ENCODE measurements around the gene CPED1. TPM values are rescaled to one million over a fixed set of nuclear protein-coding genes. Genes with fewer than 3 reads are reported as not detected.
"Not testable (repeated sequence)": the region's sequence is repeated elsewhere in the genome, so short reads cannot be mapped to it uniquely, and the experiment has no call there.

CPED1 gene
- total RNA-seq, 2 experiments from 2014 or later = not detected

DNA sequence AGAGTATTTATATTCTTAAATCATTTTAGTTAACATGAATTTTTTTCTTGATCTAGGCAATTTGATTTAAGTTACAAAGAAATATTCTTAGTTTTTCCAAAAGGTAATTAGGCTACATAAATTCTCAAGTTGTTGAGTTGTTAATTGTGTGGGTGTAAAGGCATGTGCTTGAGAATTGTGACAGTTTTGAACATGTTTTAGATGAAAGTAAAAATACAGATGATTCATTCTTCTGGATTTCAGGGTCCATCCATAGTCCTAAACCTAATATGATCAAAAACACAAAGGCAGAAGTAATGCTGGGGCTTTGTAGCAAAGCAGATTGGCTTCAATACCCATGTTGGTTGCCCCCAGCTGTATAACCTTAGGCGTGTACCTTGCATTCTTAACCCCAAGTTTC, 127.9 kb downstream of the CPED1 start:
- Mint-ChIP-seq H3K4me3 (no peak overlapping the region), H3K4me1 (ENCODE audit: low read depth) (no peaks in the 10 kb centered on the region), H3K27ac (no peak overlapping the region), H3K9me3 (no peaks in the 10 kb centered on the region), H3K36me3 (ENCODE audit: low read depth) (no peaks in the 10 kb centered on the region), H3K27me3 (peaks cover 6% of the 10 kb centered on the region)
- DNase-seq = no peak
- ChIA-PET POLR2A (no interaction called here), CTCF (no interaction called here)
- TF ChIP-seq, protein P1, sequence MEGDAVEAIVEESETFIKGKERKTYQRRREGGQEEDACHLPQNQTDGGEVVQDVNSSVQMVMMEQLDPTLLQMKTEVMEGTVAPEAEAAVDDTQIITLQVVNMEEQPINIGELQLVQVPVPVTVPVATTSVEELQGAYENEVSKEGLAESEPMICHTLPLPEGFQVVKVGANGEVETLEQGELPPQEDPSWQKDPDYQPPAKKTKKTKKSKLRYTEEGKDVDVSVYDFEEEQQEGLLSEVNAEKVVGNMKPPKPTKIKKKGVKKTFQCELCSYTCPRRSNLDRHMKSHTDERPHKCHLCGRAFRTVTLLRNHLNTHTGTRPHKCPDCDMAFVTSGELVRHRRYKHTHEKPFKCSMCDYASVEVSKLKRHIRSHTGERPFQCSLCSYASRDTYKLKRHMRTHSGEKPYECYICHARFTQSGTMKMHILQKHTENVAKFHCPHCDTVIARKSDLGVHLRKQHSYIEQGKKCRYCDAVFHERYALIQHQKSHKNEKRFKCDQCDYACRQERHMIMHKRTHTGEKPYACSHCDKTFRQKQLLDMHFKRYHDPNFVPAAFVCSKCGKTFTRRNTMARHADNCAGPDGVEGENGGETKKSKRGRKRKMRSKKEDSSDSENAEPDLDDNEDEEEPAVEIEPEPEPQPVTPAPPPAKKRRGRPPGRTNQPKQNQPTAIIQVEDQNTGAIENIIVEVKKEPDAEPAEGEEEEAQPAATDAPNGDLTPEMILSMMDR (IDR thresholded peaks at IDR 0.05) = no peak
- no peak for ATAC-seq
- intact Hi-C loops (cut with micrococcal nuclease) = no loop called here

DNA sequence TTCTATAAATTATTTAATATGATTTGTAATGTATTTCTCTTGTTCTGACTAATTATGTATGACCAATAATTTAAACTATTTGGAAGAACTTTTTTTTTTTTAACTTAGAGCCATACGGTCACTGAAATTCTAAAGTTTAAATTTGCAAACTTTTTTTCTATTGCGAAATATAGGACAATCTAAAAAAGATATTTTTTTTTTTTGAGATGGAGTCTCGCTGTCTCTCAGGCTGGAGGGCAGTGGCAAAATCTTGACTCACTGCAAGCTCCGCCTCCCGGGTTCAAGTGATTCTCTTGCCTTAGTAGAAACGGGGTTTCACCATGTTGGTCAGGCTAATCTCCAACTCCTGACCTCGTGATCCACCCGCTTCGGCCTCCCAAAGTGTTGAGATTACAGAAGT, 130.5 kb downstream of the CPED1 start:
- CTCF ChIA-PET = no interaction called here
- H3K36me3 Mint-ChIP-seq (ENCODE audit: low read depth) = no peaks in the 10 kb centered on the region

DNA sequence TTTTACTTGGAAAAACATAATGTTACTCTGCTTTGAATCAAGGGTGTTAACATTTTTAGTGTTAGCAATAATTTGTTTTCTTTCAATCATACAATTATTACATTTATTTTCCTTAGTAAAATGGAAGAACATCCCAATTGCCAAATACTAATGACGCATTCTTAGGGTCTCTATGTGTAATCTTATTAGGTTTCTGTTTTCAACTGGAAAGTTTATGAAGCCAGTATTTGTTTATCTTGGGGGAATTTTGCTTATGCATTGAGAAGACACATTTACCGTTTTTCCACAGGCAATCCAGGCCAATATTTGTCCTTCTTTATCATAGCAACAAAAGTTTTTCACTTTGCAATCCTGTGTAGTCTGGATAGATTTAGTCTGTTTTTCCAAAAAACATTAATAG, 134.5 kb downstream of the CPED1 start:
- Mint-ChIP-seq H3K9me3 (no peaks in the 10 kb centered on the region), H3K4me1 (ENCODE audit: low read depth) (no peaks in the 10 kb centered on the region), H3K27ac (no peak overlapping the region), H3K36me3 (ENCODE audit: low read depth) (no peaks in the 10 kb centered on the region), H3K27me3 (peaks cover 10% of the 10 kb centered on the region), H3K4me3 (no peak overlapping the region)
- no peak for DNase-seq
- intact Hi-C loops (cut with micrococcal nuclease) = no loop called here
- CTCF ChIA-PET = no interaction called here
- no peak for ATAC-seq
- POLR2A ChIA-PET = no interaction called here
- TF ChIP-seq, protein P1 (IDR thresholded peaks at IDR 0.05) = no peak

More for the DNA sequence above, 130.5 kb downstream of the CPED1 start:
- H3K4me3 Mint-ChIP-seq = no peak overlapping the region
- peaks cover 7% of the 10 kb centered on the region for H3K27me3 Mint-ChIP-seq
- no peak for ATAC-seq
- no peaks in the 10 kb centered on the region for H3K9me3 Mint-ChIP-seq
- no peak for DNase-seq
- POLR2A ChIA-PET = no interaction called here
- intact Hi-C loops (cut with micrococcal nuclease) = no loop called here
- H3K27ac Mint-ChIP-seq = no peak overlapping the region
- TF ChIP-seq, protein P1 (IDR thresholded peaks at IDR 0.05) = no peak
- no peaks in the 10 kb centered on the region for H3K4me1 Mint-ChIP-seq (ENCODE audit: low read depth)

DNA sequence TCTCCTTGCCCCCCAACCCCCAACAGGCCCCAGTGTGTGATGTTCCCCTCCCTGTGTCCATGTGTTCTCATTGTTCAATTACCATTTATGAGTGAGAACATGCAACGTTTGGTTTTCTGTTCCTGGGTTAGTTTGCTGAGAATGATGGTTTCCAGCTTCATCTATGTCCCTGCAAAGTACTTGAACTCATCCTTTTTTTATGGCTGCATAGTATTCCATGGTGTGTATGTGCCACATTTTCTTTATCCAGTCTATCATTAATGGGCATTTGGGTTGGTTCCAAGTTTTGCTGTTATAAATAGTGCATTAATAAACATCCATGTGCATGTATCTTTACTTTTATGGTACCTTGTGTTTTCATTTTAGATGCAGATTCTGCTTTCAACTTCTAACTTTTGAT, 136.9 kb downstream of the CPED1 start:
- H3K27ac Mint-ChIP-seq; intact Hi-C loops (cut with micrococcal nuclease); CTCF ChIA-PET; H3K9me3 Mint-ChIP-seq; H3K27me3 Mint-ChIP-seq; H3K36me3 Mint-ChIP-seq (ENCODE audit: low read depth); H3K4me3 Mint-ChIP-seq; POLR2A ChIA-PET; DNase-seq; ATAC-seq; H3K4me1 Mint-ChIP-seq (ENCODE audit: low read depth): not testable (repeated sequence)

DNA sequence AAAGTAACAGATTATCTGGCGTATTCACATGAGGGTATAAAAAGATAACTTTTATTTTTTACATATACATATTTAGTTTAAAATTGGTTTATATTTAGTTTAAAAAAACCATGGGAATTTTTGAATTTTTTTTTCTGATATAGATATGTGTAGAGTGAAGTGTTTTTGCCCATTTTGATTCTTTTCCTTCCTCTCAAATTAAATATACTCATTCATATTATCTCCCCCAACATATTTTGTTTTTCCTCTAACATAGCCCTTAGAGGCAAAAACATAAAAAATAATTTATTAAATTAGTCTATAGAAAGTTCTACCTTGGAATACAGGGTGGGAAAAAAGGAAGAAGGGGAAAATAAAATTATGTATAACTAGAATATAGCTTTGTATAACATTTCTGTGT, 137.7 kb downstream of the CPED1 start:
- CTCF ChIA-PET = interaction anchor here (1.0 kb wide), 1 partner anchor 176 kb away, joined by 4 read pairs; no protein-coding TSS in a partner anchor
- Mint-ChIP-seq H3K27me3 (peaks cover 4% of the 10 kb centered on the region), H3K9me3 (no peaks in the 10 kb centered on the region), H3K36me3 (ENCODE audit: low read depth) (no peaks in the 10 kb centered on the region), H3K4me3 (no peak overlapping the region), H3K4me1 (ENCODE audit: low read depth) (no peaks in the 10 kb centered on the region), H3K27ac (no peak overlapping the region)
- TF ChIP-seq, protein P1 (IDR thresholded peaks at IDR 0.05) = no peak
- ATAC-seq (no peak), DNase-seq (no peak)
- intact Hi-C loops (cut with micrococcal nuclease) = no loop called here
- POLR2A ChIA-PET = no interaction called here

All from activated CD8-positive, alpha-beta T cell treated with anti-CD3 and anti-CD28 coated beads for 36 hours (primary cell).